ENCODE measurements around the gene ANKH. TPM values are rescaled to one million over a fixed set of nuclear protein-coding genes. Genes with fewer than 3 reads are reported as not detected.
A peak's percentile ranks its signal among the peaks of the same experiment; 100 is the strongest.

The ANKH gene
- total RNA-seq, 2 donors from 2014 or later: 76.5 to 106 TPM

DNA sequence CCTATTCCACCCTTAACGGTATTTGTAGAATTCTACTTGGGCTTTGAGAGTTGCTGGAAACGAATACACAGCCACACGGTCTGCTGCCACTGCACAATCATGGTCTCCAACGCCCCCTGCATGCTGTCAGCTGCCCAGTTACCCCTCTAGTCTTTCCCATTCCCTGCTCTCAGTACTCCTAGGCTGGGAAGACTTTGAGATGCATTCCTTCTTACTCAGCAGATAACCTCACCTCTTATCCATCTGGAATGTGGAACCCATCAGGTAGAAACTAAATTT, 92.8 kb downstream of the ANKH start:
- Histone ChIP-seq H3K36me3 (no peaks in the 10 kb centered on the region), H3K27me3 (replicated peaks; ENCODE audit: insufficient read depth) (no peaks in the 10 kb centered on the region), H3K9me3 (no peaks in the 10 kb centered on the region), H3K4me3 (no peak overlapping the region), H3K27ac (peak overlapping the region in 1 of 2 donors; percentile 6), H3K4me1 (replicated peaks) (peaks cover 4% of the 10 kb centered on the region)
- WGBS: 81% methylated on average over 4 of the region's 4 CpGs
- TF ChIP-seq POLR2A (IDR thresholded peaks at IDR 0.05) (no peak), POLR2AphosphoS5 (IDR thresholded peaks at IDR 0.05) (no peak)
- TF ChIP-seq, protein P1, sequence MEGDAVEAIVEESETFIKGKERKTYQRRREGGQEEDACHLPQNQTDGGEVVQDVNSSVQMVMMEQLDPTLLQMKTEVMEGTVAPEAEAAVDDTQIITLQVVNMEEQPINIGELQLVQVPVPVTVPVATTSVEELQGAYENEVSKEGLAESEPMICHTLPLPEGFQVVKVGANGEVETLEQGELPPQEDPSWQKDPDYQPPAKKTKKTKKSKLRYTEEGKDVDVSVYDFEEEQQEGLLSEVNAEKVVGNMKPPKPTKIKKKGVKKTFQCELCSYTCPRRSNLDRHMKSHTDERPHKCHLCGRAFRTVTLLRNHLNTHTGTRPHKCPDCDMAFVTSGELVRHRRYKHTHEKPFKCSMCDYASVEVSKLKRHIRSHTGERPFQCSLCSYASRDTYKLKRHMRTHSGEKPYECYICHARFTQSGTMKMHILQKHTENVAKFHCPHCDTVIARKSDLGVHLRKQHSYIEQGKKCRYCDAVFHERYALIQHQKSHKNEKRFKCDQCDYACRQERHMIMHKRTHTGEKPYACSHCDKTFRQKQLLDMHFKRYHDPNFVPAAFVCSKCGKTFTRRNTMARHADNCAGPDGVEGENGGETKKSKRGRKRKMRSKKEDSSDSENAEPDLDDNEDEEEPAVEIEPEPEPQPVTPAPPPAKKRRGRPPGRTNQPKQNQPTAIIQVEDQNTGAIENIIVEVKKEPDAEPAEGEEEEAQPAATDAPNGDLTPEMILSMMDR (IDR thresholded peaks at IDR 0.05): no peak
- intact Hi-C loops (cut with DNase I): no loop called here
- DNase-seq (ENCODE audit: low spot score): no peak

DNA sequence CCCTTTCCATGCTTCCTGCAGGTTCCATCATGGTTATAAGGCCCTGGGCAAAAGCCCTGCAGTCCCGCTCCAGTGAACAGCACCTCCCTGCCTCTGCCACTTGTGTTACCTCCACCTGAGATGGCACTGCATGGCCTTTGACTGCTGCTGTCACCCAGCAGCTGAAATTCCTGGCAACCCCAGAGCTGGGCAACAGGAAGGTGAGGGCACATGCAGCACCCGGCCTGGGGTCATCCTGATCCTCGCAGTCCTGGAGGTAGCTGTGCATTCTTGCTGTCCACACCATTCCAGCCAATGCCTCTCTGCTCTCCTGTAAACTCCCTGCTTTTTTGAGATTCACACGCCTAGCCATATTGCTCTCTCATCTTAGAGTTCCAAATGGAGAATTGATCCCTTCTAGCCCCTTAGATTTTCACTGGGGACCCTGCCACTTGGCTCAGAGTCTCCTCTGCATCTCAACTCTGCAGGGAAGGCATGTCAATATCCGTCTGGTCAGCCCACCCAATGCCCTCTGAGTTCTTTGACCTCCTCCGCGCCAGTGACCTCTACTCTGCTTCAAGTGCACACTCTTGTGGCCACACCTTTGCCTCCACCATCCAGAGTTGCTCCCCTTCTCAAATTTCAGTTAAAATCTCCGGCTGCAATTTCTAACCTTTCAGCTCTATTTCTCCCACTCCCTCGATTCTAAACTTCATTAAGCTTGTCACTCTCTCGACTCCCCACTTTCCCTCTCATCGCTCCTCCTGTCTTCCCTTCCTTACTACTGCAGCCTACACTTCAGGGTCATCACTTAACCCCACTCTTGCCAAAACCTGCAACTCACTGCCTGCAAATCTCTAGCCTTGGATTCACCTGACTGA, 93.4 kb downstream of the ANKH start:
- H3K36me3 ChIP-seq: no peaks in the 10 kb centered on the region
- TF ChIP-seq, protein P1 (IDR thresholded peaks at IDR 0.05): no peak
- no peak for TF ChIP-seq POLR2A (IDR thresholded peaks at IDR 0.05)
- TF ChIP-seq POLR2AphosphoS5 (IDR thresholded peaks at IDR 0.05): no peak
- H3K9me3 ChIP-seq: no peaks in the 10 kb centered on the region
- H3K4me1 ChIP-seq (replicated peaks): peaks cover 4% of the 10 kb centered on the region
- no peak overlapping the region for H3K4me3 ChIP-seq
- H3K27ac ChIP-seq: peak overlapping the region in 1 of 2 donors; percentile 59
- WGBS: 91% methylated on average over 11 of the region's 11 CpGs
- DNase-seq (ENCODE audit: low spot score): no peak
- intact Hi-C loops (cut with DNase I): no loop called here
- H3K27me3 ChIP-seq (replicated peaks; ENCODE audit: insufficient read depth): no peaks in the 10 kb centered on the region

DNA sequence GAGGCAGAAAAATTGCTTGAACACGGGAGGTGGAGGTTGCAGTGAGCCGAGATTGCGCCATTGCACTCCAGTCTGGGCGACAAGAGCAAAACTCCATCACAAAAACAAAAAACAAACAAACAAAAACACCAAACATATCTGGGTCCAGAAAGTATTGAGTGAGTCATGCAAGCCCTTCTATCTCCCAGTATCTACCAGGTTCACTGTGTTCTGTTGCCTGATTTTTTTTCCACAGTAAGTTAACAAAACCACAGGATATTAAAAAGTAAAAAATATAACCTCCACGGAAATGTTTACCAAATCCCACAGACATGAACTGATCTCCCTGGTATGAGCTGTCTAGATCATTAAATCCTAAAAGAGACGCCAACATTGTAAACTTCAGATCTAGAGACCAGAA, 94.4 kb downstream of the ANKH start:
- no peak overlapping the region for H3K4me3 ChIP-seq
- TF ChIP-seq POLR2A (IDR thresholded peaks at IDR 0.05) (no peak), POLR2AphosphoS5 (IDR thresholded peaks at IDR 0.05) (no peak)
- TF ChIP-seq, protein P1 (IDR thresholded peaks at IDR 0.05): no peak
- peak overlapping the region in 1 of 2 donors; percentile 59 for H3K27ac ChIP-seq
- intact Hi-C loops (cut with DNase I): no loop called here
- H3K4me1 ChIP-seq (replicated peaks): peaks cover 4% of the 10 kb centered on the region
- WGBS: 58% methylated on average over 6 of the region's 6 CpGs
- no peaks in the 10 kb centered on the region for H3K36me3 ChIP-seq
- no peaks in the 10 kb centered on the region for H3K27me3 ChIP-seq (replicated peaks; ENCODE audit: insufficient read depth)
- no peaks in the 10 kb centered on the region for H3K9me3 ChIP-seq
- DNase-seq (ENCODE audit: low spot score): no peak

DNA sequence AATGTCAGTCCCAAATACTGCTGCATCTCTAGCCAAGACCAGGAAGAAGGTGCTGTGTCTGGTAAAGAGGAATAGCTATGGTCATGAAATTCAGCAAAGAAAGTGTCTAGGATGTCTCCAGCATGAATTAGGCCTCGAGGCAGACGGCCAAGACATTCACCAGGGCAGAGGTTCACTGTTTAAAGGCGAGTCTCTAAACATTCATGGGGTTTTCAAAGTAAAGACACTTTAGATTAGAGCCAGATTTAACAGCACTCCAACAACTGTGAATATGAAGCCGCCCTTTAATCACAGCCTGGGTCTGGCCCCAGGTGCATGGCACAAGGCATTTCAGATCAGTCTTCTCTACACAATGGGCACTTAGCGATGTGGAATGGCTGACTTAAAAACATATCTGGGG, 95.0 kb downstream of the ANKH start:
- TF ChIP-seq POLR2AphosphoS5 (IDR thresholded peaks at IDR 0.05) (no peak), POLR2A (IDR thresholded peaks at IDR 0.05) (no peak)
- TF ChIP-seq, protein P1 (IDR thresholded peaks at IDR 0.05): no peak
- intact Hi-C loops (cut with DNase I): no loop called here
- Histone ChIP-seq H3K36me3 (no peaks in the 10 kb centered on the region), H3K27me3 (replicated peaks; ENCODE audit: insufficient read depth) (no peaks in the 10 kb centered on the region), H3K27ac (peak overlapping the region in 1 of 2 donors; percentile 59), H3K4me1 (replicated peaks) (peaks cover 4% of the 10 kb centered on the region), H3K9me3 (no peaks in the 10 kb centered on the region), H3K4me3 (no peak overlapping the region)
- DNase-seq (ENCODE audit: low spot score): no peak
- WGBS: 66% methylated on average over 5 of the region's 5 CpGs

DNA sequence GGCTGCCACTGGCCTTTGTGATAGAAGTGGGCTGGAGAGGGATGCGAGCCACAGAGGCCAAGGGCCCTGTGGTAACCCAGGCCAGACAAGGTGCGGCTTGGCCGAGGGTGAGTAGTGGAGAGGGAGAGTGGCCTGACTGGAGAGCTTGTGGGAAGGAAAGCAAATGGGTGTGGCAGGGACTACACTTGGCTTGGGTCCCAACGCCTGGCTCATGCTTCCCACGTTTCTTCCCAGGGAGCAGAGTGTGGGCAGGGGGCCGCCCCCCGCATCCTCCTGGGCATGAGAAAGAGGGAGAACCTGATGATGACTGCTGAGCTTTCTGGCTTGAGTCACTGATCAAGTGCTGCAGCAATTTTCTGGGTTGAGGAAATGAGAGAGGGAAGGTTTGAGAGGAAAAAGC, 95.7 kb downstream of the ANKH start:
- no peak for DNase-seq (ENCODE audit: low spot score)
- Histone ChIP-seq H3K9me3 (no peaks in the 10 kb centered on the region), H3K36me3 (no peaks in the 10 kb centered on the region), H3K4me3 (no peak overlapping the region), H3K27ac (no peak overlapping the region), H3K27me3 (replicated peaks; ENCODE audit: insufficient read depth) (no peaks in the 10 kb centered on the region), H3K4me1 (replicated peaks) (peaks cover 4% of the 10 kb centered on the region)
- intact Hi-C loops (cut with DNase I): no loop called here
- TF ChIP-seq POLR2A (IDR thresholded peaks at IDR 0.05) (no peak), POLR2AphosphoS5 (IDR thresholded peaks at IDR 0.05) (no peak)
- TF ChIP-seq, protein P1 (IDR thresholded peaks at IDR 0.05): no peak
- WGBS: 77% methylated on average over 7 of the region's 7 CpGs

Measured in prostate gland (tissue), 2 donors.